ELF-1 (cell line): ENCODE data around the gene POLD3.

Experiments used
- DNase-seq: peaks from one replicate; pipeline ENCODE4 v3.0.0-alpha.2; 2016; ENCODE audit warnings: low read depth, low spot score

The POLD3 gene

GRCh38 chr11:74687237-74688023 lies 95.0 kb downstream of the POLD3 start:
- peak; percentile 21 for DNase-seq

GRCh38 chr11:74689666-74690065 lies 97.3 kb downstream of the POLD3 start:
- no peak for DNase-seq

GRCh38 chr11:74691755-74692154 lies 99.4 kb downstream of the POLD3 start:
- no peak for DNase-seq
